GM18517 (cell line): Measurements from ENCODE around the gene PKP3.
"Not testable (repeated sequence)": the region's sequence is repeated elsewhere in the genome, so short reads cannot be mapped to it uniquely, and the experiment has no call there.

Experiments
- ATAC-seq: cut with Tn5 transposase; IDR thresholded peaks from one replicate; pipeline ENCODE4 v1.9.1; 2021; ENCODE audit warnings: mild to moderate bottlenecking, moderate library complexity; ENCODE audit not compliant: unreplicated experiment

PKP3 gene

DNA sequence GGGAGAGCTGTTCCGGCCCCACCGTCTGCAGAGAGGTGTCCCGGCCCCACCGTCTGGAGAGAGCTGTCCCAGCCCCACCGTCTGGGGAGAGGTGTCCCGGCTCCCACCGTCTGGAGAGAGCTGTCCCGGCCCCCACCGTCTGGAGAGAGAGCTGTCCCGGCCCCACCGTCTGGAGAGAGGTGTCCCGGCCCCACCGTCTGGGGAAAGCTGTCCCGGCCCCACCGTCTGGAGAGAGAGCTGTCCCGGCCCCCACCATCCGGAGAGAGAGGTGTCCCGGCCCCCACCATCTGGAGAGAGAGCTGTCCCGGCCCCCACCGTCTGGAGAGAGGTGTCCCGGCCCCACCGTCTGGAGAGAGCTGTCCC is 30.6 kb upstream of the PKP3 start:
- not testable (repeated sequence) for ATAC-seq

DNA sequence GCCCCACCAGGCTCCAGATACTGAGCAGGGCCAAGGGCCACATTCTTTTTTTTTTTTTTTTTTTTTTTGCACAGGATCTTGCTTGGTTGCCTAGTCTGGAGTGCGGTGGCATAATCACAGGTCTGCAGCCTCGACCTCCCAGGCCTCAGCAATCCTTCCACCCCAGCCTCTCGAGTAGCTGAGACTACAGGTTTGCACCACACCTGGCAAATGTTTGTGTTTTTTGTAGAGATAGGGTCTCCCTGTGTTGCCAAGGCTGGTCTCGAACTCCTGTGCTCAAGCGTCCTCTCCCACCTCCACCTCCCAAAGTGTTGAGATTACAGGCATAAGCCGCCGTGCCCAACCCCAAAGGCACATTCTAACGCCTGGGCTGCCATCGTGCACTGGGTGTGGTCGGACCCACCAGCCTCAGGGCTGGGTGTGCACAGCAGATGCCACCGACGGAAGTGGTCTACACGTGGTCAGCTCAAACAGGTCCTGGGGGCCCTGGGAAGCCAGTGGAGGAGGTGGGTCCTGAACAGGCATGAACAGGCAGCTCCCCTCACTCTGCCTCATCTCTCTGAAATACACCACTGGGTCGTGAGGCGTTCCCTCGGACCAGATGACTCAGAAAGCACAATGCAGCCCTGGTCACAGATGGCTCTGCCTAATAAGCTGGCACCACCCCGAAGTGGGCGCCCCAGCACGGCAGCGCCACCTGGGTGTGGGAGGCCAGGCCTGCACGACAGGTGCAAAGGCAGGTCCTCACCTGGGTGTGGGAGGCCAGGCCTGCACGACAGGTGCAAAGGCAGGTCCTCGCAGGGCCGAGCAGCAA is 29.9 kb upstream of the PKP3 start:
- ATAC-seq, result no peak

GRCh38 chr11:364991-365725 is 28.9 kb upstream of the PKP3 start:
- no peak for ATAC-seq

GRCh38 chr11:365831-366230 is 28.2 kb upstream of the PKP3 start:
- ATAC-seq, result no peak

DNA sequence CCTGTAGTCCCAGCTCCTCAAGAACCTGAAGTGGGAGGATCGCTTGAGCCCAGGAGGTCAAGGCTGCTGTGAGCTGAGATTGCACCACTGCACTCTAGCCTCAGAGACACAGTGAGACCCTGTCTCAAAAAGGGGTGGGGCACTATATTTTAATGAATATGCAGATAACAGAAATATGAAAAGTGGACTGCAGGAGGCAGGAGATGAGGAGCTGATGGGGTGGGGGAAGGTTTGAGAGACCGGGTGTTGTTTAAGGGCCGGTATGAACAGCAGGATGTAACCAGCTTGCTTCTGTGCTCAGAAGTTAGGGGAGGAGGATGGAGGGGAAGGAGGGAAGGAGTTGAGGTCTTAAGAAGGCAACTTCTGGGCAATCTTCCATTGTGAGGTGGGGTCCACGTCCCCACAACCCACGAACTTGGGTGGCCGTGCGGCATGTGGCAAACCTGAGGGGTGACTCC is 26.0 kb upstream of the PKP3 start:
- ATAC-seq, result no peak

DNA sequence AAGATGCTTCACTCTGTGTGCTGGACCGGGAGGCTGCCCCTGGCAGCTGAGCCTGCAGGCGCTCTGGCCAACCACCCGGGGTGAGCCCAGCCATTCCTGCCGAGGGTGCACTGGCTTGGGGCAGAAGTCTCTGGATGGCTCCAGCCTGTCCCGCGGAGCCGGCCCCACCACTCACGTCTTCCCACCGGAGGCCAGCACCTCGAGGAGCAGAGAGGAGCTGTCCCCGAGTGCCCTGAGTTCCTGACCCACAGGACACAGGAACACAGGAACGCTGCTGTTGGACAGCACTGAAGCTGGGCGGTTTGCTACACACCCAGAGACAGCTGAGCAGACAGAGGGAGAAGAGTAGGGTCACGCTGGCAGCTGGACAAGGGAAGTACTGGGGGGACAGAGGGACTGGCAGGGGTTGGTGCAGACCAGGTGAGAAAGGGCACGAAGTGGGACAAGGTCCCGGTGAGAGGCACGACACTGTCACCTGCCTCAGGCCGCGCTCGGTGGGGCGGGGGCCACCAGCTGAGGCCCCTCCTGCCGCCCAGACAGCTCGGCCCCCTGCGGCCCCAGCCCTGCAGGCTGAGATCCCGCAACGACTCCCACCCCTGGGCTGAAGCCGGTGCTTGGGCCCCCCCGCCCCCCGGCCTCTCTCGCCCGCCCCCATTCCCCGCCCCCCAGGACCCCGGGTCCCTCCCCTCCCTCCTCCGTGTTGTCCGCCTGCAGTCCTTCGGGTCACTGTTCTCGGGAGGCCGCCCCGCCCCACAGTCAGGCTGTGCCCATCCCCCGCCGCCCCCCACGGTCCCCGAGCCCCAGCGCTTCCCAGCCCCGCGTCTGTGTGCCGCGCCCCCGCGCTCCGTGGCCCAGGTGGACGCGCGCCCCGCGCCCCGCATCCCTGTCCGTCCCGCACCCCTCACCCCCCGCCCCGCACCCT is 25.3 kb upstream of the PKP3 start:
- ATAC-seq, result no peak

DNA sequence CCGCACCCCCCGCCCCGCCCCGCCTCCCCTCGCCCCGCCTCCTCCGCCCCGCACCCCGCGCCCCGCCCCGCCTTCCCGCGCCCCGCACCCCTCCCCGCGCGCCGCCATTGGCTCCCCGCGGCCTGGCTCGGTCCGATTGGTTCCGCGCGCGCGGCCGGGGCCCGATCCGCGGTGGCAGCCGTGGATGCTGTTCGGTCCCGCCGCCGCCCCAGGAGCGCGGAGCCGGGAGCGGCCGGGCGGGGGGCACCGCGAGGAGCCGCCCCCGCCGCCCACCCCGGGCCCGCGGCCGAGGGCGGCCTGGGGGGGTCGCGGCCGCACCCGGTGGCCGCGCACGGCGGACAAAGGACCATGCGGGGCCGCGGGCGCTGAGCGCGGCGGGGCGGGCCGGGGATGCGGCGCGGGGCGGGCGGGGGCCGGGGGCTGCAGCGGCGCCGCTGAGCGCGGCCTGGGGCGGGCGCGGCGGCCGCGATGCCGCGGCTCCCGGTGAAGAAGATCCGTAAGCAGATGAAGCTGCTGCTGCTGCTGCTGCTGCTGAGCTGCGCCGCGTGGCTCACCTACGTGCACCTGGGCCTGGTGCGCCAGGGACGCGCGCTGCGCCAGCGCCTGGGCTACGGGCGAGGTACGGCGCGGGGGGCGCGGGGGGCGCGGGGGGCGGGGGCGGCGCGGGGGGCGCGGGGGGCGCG is 24.5 kb upstream of the PKP3 start, which contains the start of gene B4GALNT4:
Gene B4GALNT4 (plus strand): TSS at position 164 of the 683 bp plus-strand sequence. CDS start 305 bp downstream, at position 469.
- ATAC-seq, result no peak

- no peak for ATAC-seq
These were observed 23.7 kb upstream of the PKP3 start for GRCh38 chr11:370070-370941.

GRCh38 chr11:371051-371450 is 23.0 kb upstream of the PKP3 start:
- no peak for ATAC-seq

DNA sequence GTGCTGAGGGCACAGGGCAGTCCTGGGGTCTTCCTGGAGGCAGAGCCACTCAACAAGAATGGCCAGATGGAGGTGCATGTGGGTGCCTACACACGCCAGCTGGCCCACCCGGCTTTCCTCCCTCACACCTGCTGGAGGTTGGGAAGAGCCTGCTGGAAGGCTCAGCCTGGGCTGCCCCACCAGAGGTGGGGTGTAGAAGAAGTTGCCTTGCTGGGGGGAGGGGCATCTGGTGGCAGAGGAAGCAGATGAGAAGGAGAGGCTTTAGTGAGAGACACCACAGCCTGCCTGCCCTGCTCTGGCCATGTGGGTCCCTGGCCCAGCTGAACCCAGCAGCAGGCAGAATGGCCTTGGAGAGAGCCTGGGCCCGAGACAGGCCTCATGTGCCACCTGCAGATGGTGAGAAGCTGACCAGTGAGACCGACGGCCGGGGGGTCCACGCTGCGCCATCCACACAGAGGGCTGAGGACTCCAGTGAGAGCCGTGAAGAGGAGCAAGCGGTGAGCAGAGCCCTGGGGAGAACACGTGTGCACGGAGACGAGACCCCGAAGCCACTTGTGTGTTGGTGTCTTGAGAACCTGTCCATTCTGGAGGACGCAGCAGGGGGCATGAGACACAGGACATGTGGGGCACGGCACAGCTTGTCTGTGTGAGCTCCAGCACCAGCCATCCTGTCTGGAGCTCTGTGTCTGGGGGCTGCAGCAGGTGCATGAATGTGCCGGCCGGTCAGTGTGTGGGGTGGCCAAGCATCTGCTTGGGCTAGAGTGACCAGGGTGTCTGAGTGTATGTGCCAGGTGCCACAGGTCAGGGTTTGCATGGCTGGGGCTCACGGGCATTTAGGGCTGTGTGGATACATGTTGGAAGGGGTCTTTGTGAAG is 22.1 kb upstream of the PKP3 start:
- ATAC-seq, result no peak

DNA sequence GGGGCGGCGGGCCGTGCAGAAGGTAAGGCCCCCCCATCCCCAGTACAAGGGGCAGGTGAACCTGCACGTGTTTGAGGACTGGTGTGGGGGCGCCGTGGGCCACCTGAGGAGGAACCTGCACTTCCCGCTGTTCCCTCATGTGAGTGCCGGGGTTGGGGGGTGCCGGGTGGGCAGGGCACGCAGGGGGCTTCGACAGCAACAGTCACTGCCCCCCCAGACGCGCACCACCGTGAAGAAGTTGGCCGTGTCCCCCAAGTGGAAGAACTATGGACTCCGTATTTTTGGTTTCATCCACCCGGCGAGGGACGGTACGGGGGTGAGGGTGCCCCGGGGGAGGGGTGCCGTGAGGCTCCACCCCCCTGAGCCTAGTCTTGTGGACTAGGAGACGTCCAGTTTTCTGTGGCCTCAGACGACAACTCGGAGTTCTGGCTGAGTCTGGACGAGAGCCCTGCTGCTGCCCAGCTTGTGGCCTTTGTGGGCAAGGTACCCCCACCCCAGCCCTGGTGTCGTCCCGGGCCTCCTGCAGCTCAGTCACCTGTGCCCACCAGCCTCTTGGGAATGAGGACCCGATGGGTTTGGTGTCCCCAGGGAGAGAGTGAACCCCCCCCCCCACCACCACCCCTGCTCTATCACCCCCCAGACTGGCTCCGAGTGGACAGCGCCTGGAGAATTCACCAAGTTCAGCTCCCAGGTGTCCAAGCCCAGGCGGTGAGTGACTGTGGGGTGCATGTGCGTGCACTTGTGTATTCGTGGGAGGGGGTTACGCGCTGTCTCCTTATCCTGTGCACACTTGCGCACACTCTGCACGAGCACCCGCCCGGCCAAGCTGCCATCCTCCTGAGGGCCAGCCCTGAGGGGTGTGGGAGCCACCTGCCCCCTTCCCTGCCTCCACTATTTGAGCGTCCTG is 20.9 kb upstream of the PKP3 start:
- ATAC-seq, result no peak

- ATAC-seq, result no peak
These were observed 20.1 kb upstream of the PKP3 start for GRCh38 chr11:373716-374551.

DNA sequence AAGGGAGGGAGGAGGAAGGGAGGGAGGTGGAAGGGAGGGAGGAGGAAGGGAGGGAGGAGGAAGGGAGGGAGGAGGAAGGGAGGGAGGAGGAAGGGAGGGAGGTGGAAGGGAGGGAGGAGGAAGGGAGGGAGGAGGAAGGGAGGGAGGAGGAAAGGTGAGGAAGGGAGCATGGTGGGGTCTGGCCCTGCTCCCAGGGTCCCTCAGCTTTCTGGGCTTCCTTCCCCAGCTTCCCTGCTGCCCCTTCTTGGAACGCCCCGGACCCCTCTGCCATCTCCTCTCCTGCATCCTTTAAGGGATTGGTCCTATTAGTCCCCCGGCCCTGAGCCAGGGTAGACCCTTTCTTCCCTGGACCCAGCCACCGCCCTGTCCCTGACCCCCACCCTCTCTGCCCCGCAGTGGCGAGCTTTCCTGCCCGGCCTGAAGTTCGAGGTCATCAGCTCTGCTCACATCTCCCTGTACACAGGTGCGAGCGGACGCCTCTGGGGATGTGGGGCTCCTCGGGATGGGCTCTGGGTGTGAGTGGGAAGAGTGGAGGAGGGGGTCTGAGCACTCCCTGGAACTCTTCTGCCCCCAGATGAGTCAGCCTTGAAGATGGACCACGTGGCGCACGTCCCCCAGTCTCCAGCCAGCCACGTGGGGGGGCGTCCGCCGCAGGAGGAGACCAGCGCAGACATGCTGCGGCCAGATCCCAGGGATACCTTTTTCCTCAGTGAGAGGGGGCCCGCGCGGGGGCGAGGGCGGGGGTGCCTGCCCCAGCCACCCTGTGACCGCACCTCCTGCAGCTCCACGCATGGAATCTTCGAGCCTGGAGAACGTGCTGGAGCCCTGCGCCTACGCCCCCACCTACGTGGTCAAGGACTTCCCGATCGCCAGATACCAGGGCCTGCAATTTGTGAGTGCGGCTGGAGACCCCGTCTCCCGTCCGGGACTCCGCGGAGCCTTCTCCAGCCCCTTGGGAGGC is 18.7 kb upstream of the PKP3 start:
- no peak for ATAC-seq

- no peak for ATAC-seq
These were observed 17.4 kb upstream of the PKP3 start for GRCh38 chr11:376531-377173.
